ENCODE measurements around the gene GLIPR1L2. TPM values are rescaled to one million over a fixed set of nuclear protein-coding genes. Genes with fewer than 3 reads are reported as not detected.
A peak's percentile ranks its signal among the peaks of the same experiment; 100 is the strongest.
"Not testable (repeated sequence)": the region's sequence is repeated elsewhere in the genome, so short reads cannot be mapped to it uniquely, and the experiment has no call there.

GLIPR1L2 gene
- total RNA-seq = 0.68 TPM
- long read RNA-seq, partial matches to known transcripts = 1 of 6 reads
- long read RNA-seq, other reads (novel, unspliced or antisense) = 3 of 6 reads

- peak within 1 kb of the TSS; percentile 65 for H3K4me3 ChIP-seq
- H3K4me1 ChIP-seq = peaks cover 23% of the 10 kb centered on the region
- no peaks in the 10 kb centered on the region for H3K36me3 ChIP-seq
- H3K27ac ChIP-seq = peak within 1 kb of the TSS; percentile 91
- no peaks in the 10 kb centered on the region for H3K27me3 ChIP-seq (ENCODE audit: low read depth)
- DNase-seq = peak; percentile 96
- ATAC-seq = peak; percentile 100
- intact Hi-C loops (cut with DNase I) = no loop called here
- H3K9me3 ChIP-seq = no peaks in the 10 kb centered on the region
- TF ChIP-seq CTCF (IDR thresholded peaks at IDR 0.05) = peak; percentile 79
Measured at GRCh38 chr12:75390899-75391538, at the start of gene GLIPR1L2. Gene GLIPR1L2, plus strand, starts transcription at chr12:75391089. Its CDS starts 28 bp downstream, at chr12:75391117.

GRCh38 chr12:75341873-75342272, 49.0 kb upstream of the GLIPR1L2 start:
- no peak for DNase-seq
- Histone ChIP-seq H3K27ac (no peak overlapping the region), H3K36me3 (no peaks in the 10 kb centered on the region), H3K4me1 (no peaks in the 10 kb centered on the region), H3K27me3 (ENCODE audit: low read depth) (no peaks in the 10 kb centered on the region), H3K4me3 (no peak overlapping the region), H3K9me3 (no peaks in the 10 kb centered on the region)
- TF ChIP-seq CTCF (IDR thresholded peaks at IDR 0.05) = no peak
- intact Hi-C loops (cut with DNase I) = no loop called here
- no peak for ATAC-seq

GRCh38 chr12:75345531-75345930, 45.4 kb upstream of the GLIPR1L2 start:
- ATAC-seq (no peak), DNase-seq (no peak)
- no peak overlapping the region for H3K4me3 ChIP-seq
- no peaks in the 10 kb centered on the region for H3K4me1 ChIP-seq
- intact Hi-C loops (cut with DNase I) = no loop called here
- H3K36me3 ChIP-seq = no peaks in the 10 kb centered on the region
- no peaks in the 10 kb centered on the region for H3K27me3 ChIP-seq (ENCODE audit: low read depth)
- TF ChIP-seq CTCF (IDR thresholded peaks at IDR 0.05) = no peak
- H3K9me3 ChIP-seq = no peaks in the 10 kb centered on the region
- no peak overlapping the region for H3K27ac ChIP-seq

- H3K27ac ChIP-seq; H3K4me3 ChIP-seq; H3K4me1 ChIP-seq; intact Hi-C loops (cut with DNase I); H3K27me3 ChIP-seq (ENCODE audit: low read depth); DNase-seq; ATAC-seq; H3K36me3 ChIP-seq; H3K9me3 ChIP-seq: not testable (repeated sequence)
Measured at GRCh38 chr12:75346215-75346614, 44.7 kb upstream of the GLIPR1L2 start.

- Histone ChIP-seq H3K27ac (no peak overlapping the region), H3K27me3 (ENCODE audit: low read depth) (no peaks in the 10 kb centered on the region), H3K4me3 (no peak overlapping the region), H3K36me3 (no peaks in the 10 kb centered on the region), H3K9me3 (peaks cover 8% of the 10 kb centered on the region), H3K4me1 (no peaks in the 10 kb centered on the region)
- no peak for DNase-seq
- no peak for TF ChIP-seq CTCF (IDR thresholded peaks at IDR 0.05)
- ATAC-seq = no peak
- intact Hi-C loops (cut with DNase I) = no loop called here
Measured at GRCh38 chr12:75349946-75350345, 40.9 kb upstream of the GLIPR1L2 start.

- Histone ChIP-seq H3K27ac (no peak overlapping the region), H3K9me3 (peaks cover 12% of the 10 kb centered on the region), H3K4me3 (no peak overlapping the region), H3K27me3 (ENCODE audit: low read depth) (no peaks in the 10 kb centered on the region), H3K4me1 (no peaks in the 10 kb centered on the region), H3K36me3 (no peaks in the 10 kb centered on the region)
- TF ChIP-seq CTCF (IDR thresholded peaks at IDR 0.05) = no peak
- ATAC-seq (no peak), DNase-seq (no peak)
- intact Hi-C loops (cut with DNase I) = no loop called here
Measured at GRCh38 chr12:75350413-75350812, 40.5 kb upstream of the GLIPR1L2 start.

All from lower lobe of right lung (tissue), 2 donors.